Liver (tissue), 3 donors: ENCODE results near the gene SH2D3C.

Source experiments
- TF ChIP-seq, protein P1 (sequence below): fragments of 150-350 bp; IDR thresholded peaks from 2 replicates; pipeline ENCODE4 v1.5.1; 2017; ENCODE audit warnings: improper control_type of control experiment, low read depth, low read length; ENCODE audit not compliant: missing input control
- TF ChIP-seq, protein P2 (sequence below): IDR thresholded peaks from 2 replicates; pipeline ENCODE4 v1.6.1; 2016; ENCODE audit warnings: antibody characterized with exemption
- donor health status: healthy.
- donor health status: healthy.

DNA sequence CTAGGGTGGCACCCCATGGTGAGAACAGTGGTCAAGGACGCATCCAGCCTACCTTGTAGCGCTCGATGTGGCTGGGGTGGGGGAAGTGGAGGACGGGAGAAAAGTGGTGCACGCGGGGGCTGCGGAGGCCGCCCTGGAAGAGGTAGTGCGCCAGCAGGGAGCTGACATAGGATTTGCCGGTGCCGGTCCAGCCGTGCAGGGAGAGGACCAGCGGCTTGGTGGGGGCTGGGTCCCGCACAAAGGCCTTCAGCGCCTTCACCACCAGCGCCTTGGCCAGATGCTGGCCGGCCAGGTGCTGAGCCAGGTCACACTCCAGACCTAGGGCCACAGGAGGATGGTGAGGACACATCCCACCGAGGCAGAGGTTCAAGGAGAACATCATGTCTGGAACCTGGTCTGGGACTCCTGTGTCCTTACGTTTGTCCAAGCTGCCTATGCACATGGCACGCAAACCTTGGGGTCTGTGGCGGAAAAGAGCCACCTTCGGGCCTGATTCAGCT is 44.2 kb downstream of the SH2D3C start:
- TF ChIP-seq, protein P1, sequence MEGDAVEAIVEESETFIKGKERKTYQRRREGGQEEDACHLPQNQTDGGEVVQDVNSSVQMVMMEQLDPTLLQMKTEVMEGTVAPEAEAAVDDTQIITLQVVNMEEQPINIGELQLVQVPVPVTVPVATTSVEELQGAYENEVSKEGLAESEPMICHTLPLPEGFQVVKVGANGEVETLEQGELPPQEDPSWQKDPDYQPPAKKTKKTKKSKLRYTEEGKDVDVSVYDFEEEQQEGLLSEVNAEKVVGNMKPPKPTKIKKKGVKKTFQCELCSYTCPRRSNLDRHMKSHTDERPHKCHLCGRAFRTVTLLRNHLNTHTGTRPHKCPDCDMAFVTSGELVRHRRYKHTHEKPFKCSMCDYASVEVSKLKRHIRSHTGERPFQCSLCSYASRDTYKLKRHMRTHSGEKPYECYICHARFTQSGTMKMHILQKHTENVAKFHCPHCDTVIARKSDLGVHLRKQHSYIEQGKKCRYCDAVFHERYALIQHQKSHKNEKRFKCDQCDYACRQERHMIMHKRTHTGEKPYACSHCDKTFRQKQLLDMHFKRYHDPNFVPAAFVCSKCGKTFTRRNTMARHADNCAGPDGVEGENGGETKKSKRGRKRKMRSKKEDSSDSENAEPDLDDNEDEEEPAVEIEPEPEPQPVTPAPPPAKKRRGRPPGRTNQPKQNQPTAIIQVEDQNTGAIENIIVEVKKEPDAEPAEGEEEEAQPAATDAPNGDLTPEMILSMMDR: no peak
- TF ChIP-seq, protein P2, sequence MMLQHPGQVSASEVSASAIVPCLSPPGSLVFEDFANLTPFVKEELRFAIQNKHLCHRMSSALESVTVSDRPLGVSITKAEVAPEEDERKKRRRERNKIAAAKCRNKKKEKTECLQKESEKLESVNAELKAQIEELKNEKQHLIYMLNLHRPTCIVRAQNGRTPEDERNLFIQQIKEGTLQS: no peak
